CD4-positive, alpha-beta memory T cell (primary cell): ENCODE data around the gene FKBP10. TPM values are rescaled to one million over a fixed set of nuclear protein-coding genes. Genes with fewer than 3 reads are reported as not detected.
"Not testable (repeated sequence)": the region's sequence is repeated elsewhere in the genome, so short reads cannot be mapped to it uniquely, and the experiment has no call there.

ENCODE experiments used
- CTCF ChIA-PET: fragments of 350-600 bp; sonication (Branson Sonifier 250); formaldehyde crosslinking; loops from one replicate; lab custom pipeline; 2021; ENCODE audit warnings: inconsistent platforms; ENCODE audit not compliant: partially characterized antibody; lab: Charles Lee
- POLR2A ChIA-PET: fragments of 350-600 bp; sonication (Branson Sonifier 250); formaldehyde crosslinking; loops from one replicate; lab custom pipeline; 2021; ENCODE audit not compliant: partially characterized antibody; lab: Charles Lee
- DNase-seq, 5 donors: peaks; one replicate each; pipeline versions ENCODE4 v3.0.0 to v3.0.0-alpha.2; 2020 to 2022; ENCODE audit warnings: mixed read lengths in 1 of 5
- H3K27ac ChIP-seq: one replicate; pipeline ENCODE4 v1.7.0; 2013; ENCODE audit warnings: low read depth, low read length
- H3K27me3 ChIP-seq: 2 replicates; pipeline ENCODE4 v1.7.0; 2013; ENCODE audit warnings: mild to moderate bottlenecking, low read length, moderate library complexity; ENCODE audit not compliant: insufficient read depth
- H3K36me3 ChIP-seq: 2 replicates; pipeline ENCODE4 v1.7.0; 2013; ENCODE audit warnings: mild to moderate bottlenecking, low read length, moderate library complexity; ENCODE audit not compliant: insufficient read depth
- H3K4me1 ChIP-seq: 2 replicates; pipeline ENCODE4 v1.7.0; 2013; ENCODE audit warnings: mild to moderate bottlenecking, low read length, moderate library complexity; ENCODE audit not compliant: insufficient read depth
- H3K4me3 ChIP-seq, 2 donors: one replicate each; pipeline ENCODE4 v1.7.0; 2013; ENCODE audit warnings: low read length in 2 of 2, mild to moderate bottlenecking in 1 of 2
- H3K9me3 ChIP-seq, 2 donors: one replicate each; pipeline ENCODE4 v1.7.0; 2013; ENCODE audit warnings: low read length in 2 of 2, control low read depth in 1 of 2; ENCODE audit not compliant: control insufficient read depth in 1 of 2
- H3K27ac Mint-ChIP-seq, 7 donors: one replicate each; pipeline ENCODE4 v1.8.0; 2020 to 2021; ENCODE audit warnings: mixed read lengths in 7 of 7, mild to moderate bottlenecking in 6 of 7, inconsistent platforms in 3 of 7, moderate library complexity in 3 of 7
- H3K27me3 Mint-ChIP-seq, 2 donors: one replicate each; pipeline ENCODE4 v1.8.0; 2020 to 2021; ENCODE audit warnings: mixed read lengths in 2 of 2
- H3K36me3 Mint-ChIP-seq, 2 donors: one replicate each; pipeline ENCODE4 v1.8.0; 2020 to 2021; ENCODE audit warnings: mixed read lengths in 2 of 2, inconsistent platforms in 1 of 2, mild to moderate bottlenecking in 1 of 2
- H3K4me1 Mint-ChIP-seq, 4 donors: one replicate each; pipeline ENCODE4 v1.8.0; 2020 to 2021; ENCODE audit warnings: mixed read lengths in 4 of 4, mild to moderate bottlenecking in 1 of 4
- H3K4me3 Mint-ChIP-seq, 8 donors: one replicate each; pipeline ENCODE4 v1.8.0; 2020 to 2021; ENCODE audit warnings: mixed read lengths in 8 of 8, mild to moderate bottlenecking in 7 of 8, moderate library complexity in 6 of 8, inconsistent platforms in 3 of 8
- H3K9me3 Mint-ChIP-seq, 8 donors: one replicate each; pipeline ENCODE4 v1.8.0; 2020 to 2021; ENCODE audit warnings: mixed read lengths in 8 of 8, mild to moderate bottlenecking in 5 of 8, inconsistent platforms in 3 of 8, moderate library complexity in 1 of 8
- intact Hi-C: fragments of 100-400 bp; cut with micrococcal nuclease; formaldehyde crosslinking; loops from one replicate; pipeline ENCODE4 v1.15.1; 2023
- polyA plus RNA-seq, 2 donors: library from polyadenylated mRNA; unstranded; fragments of 300-500 nt; fragmentation: Illumina TruSeq; gene quantifications; one replicate each; pipeline ENCODE4 v1.2.3, GENCODE V29; 2021
- total RNA-seq, 2 experiments: library from RNA; stranded (reverse); gene quantifications; one replicate each; pipeline ENCODE4 v1.2.3, GENCODE V29; 2021

The FKBP10 gene
- total and polyA plus RNA-seq, 4 experiments from 2014 or later: not detected

- no peaks in the 10 kb centered on the region for H3K9me3 Mint-ChIP-seq
- H3K27me3 Mint-ChIP-seq: no peaks in the 10 kb centered on the region
- Histone ChIP-seq H3K4me1 (peaks cover 12% of the 10 kb centered on the region), H3K27me3 (no peaks in the 10 kb centered on the region), H3K9me3 (no peaks in the 10 kb centered on the region), H3K4me3 (peak overlapping the region in 1 of 2 donors; percentile 51), H3K27ac (peak overlapping the region; percentile 52), H3K36me3 (no peaks in the 10 kb centered on the region)
- H3K4me1 Mint-ChIP-seq: peaks cover 10 to 18% (median 14%) of the 10 kb centered on the region in 4 donors
- H3K36me3 Mint-ChIP-seq: peaks cover 4 to 13% of the 10 kb centered on the region in 2 donors
- peak overlapping the region in 6 of 7 donors; percentile 41 to 89 (median 74) for H3K27ac Mint-ChIP-seq
- peak overlapping the region; percentile 79 to 90 (median 87) for H3K4me3 Mint-ChIP-seq
- CTCF ChIA-PET: interaction anchor here (1.0 to 2.2 kb wide), 2 partner anchors 24 to 80 kb away, joined by 3 to 10 read pairs; partner anchors contain the start of gene P3H4
- DNase-seq: no peak
- intact Hi-C loops: no loop called here
- POLR2A ChIA-PET: interaction anchor here (0.8 to 4.5 kb wide), 6 partner anchors 16 to 182 kb away, joined by 3 to 24 read pairs (median 4); partner anchors contain the start of genes DNAJC7, EIF1, KLHL11 and P3H4
Observed at GRCh38 chr17:41835214-41835799, 22.5 kb downstream of the FKBP10 start.

GRCh38 chr17:41835800-41836549 is 23.2 kb downstream of the FKBP10 start, which contains the start of gene NT5C3B:
Gene NT5C3B, minus strand, starts transcription at chr17:41836232. Its CDS starts 39 bp downstream, at chr17:41836193.
- Histone ChIP-seq H3K4me3 (peak within 1 kb of the TSS; percentile 29 to 51), H3K4me1 (peaks cover 12% of the 10 kb centered on the region), H3K36me3 (no peaks in the 10 kb centered on the region), H3K27me3 (no peaks in the 10 kb centered on the region), H3K27ac (peak within 1 kb of the TSS; percentile 52), H3K9me3 (no peaks in the 10 kb centered on the region)
- Mint-ChIP-seq H3K27ac (peak within 1 kb of the TSS in 6 of 7 donors; percentile 41 to 89 (median 74)), H3K4me3 (peak within 1 kb of the TSS; percentile 79 to 90 (median 88)), H3K36me3 (peaks cover 4 to 9% of the 10 kb centered on the region in 2 donors), H3K9me3 (no peaks in the 10 kb centered on the region), H3K27me3 (no peaks in the 10 kb centered on the region), H3K4me1 (peaks cover 10 to 18% (median 14%) of the 10 kb centered on the region in 4 donors)
- POLR2A ChIA-PET: interaction anchor here (0.8 to 4.5 kb wide), 5 partner anchors 15 to 182 kb away, joined by 3 to 24 read pairs (median 4); partner anchors contain the start of genes DNAJC7, EIF1, KLHL11 and P3H4
- peak in 4 of 5 donors; percentile 35 to 58 (median 42) for DNase-seq
- intact Hi-C loops: no loop called here
- CTCF ChIA-PET: interaction anchor here (2.2 kb wide), 1 partner anchor 25 kb away, joined by 10 read pairs; the partner anchor contains the start of gene P3H4

- Histone ChIP-seq H3K4me3 (peak overlapping the region; percentile 29 to 51), H3K27me3 (no peaks in the 10 kb centered on the region), H3K4me1 (peaks cover 12% of the 10 kb centered on the region), H3K36me3 (no peaks in the 10 kb centered on the region), H3K9me3 (no peaks in the 10 kb centered on the region), H3K27ac (no peak overlapping the region)
- Mint-ChIP-seq H3K4me3 (peak overlapping the region; percentile 75 to 89 (median 82)), H3K9me3 (no peaks in the 10 kb centered on the region), H3K36me3 (peaks cover 0 to 5% of the 10 kb centered on the region in 2 donors), H3K27me3 (no peaks in the 10 kb centered on the region), H3K27ac (peak overlapping the region in 5 of 7 donors; percentile 12 to 59 (median 48)), H3K4me1 (peaks cover 10 to 18% (median 14%) of the 10 kb centered on the region in 4 donors)
- CTCF ChIA-PET: no interaction called here
- no peak for DNase-seq
- intact Hi-C loops: no loop called here
- POLR2A ChIA-PET: interaction anchor here (0.9 to 4.5 kb wide), 2 partner anchors 25 to 28 kb away, joined by 3 to 24 read pairs; partner anchors contain the start of genes KLHL11 and P3H4
Observed at GRCh38 chr17:41836550-41837196, 23.9 kb downstream of the FKBP10 start.

- Histone ChIP-seq H3K27me3 (no peaks in the 10 kb centered on the region), H3K4me3 (peak within 1 kb of the TSS; percentile 29 to 51), H3K27ac (no peak within 1 kb of the TSS), H3K9me3 (no peaks in the 10 kb centered on the region), H3K36me3 (no peaks in the 10 kb centered on the region), H3K4me1 (peaks cover 12% of the 10 kb centered on the region)
- Mint-ChIP-seq H3K9me3 (no peaks in the 10 kb centered on the region), H3K4me1 (peaks cover 10 to 18% (median 14%) of the 10 kb centered on the region in 4 donors), H3K27ac (peak within 1 kb of the TSS in 3 of 7 donors; percentile 12 to 59 (median 13)), H3K27me3 (no peaks in the 10 kb centered on the region), H3K36me3 (peaks cover 0 to 3% of the 10 kb centered on the region in 2 donors), H3K4me3 (peak within 1 kb of the TSS; percentile 75 to 89 (median 82))
- no peak for DNase-seq
- intact Hi-C loops: no loop called here
- POLR2A ChIA-PET: interaction anchor here (4.5 kb wide), 1 partner anchor 26 kb away, joined by 24 read pairs; the partner anchor contains the start of gene KLHL11
- CTCF ChIA-PET: interaction anchor here (0.6 kb wide), 1 partner anchor 9 kb away, joined by 3 read pairs; no protein-coding TSS in a partner anchor
Observed at GRCh38 chr17:41837761-41838538, 25.1 kb downstream of the FKBP10 start, which contains the start of gene KLHL10. Gene KLHL10, plus strand, starts transcription at chr17:41837825. Its CDS starts 108 bp downstream, at chr17:41837933.

- intact Hi-C loops, H3K36me3 Mint-ChIP-seq, H3K9me3 ChIP-seq, H3K36me3 ChIP-seq, H3K27me3 ChIP-seq, H3K4me3 Mint-ChIP-seq, POLR2A ChIA-PET, H3K27me3 Mint-ChIP-seq, H3K4me3 ChIP-seq, CTCF ChIA-PET, DNase-seq, H3K9me3 Mint-ChIP-seq, H3K27ac ChIP-seq: not testable (repeated sequence)
- Mint-ChIP-seq H3K27ac (peak overlapping the region in 1 of 7 donors; percentile 44), H3K4me1 (peaks cover 10 to 17% (median 14%) of the 10 kb centered on the region in 4 donors)
- H3K4me1 ChIP-seq: peaks cover 12% of the 10 kb centered on the region
Observed at GRCh38 chr17:41839448-41839847, 26.6 kb downstream of the FKBP10 start.

GRCh38 chr17:41840781-41841180 is 28.0 kb downstream of the FKBP10 start:
- DNase-seq, H3K9me3 ChIP-seq, H3K27me3 ChIP-seq, H3K27ac ChIP-seq, H3K9me3 Mint-ChIP-seq, intact Hi-C loops, H3K36me3 ChIP-seq, H3K27ac Mint-ChIP-seq, H3K36me3 Mint-ChIP-seq, H3K27me3 Mint-ChIP-seq, H3K4me3 ChIP-seq, H3K4me3 Mint-ChIP-seq, H3K4me1 ChIP-seq, POLR2A ChIA-PET, CTCF ChIA-PET, H3K4me1 Mint-ChIP-seq: not testable (repeated sequence)
